Right cardiac atrium (tissue), 5 donors: Measurements from ENCODE around the gene AHRR. TPM values are rescaled to one million over a fixed set of nuclear protein-coding genes. Genes with fewer than 3 reads are reported as not detected.
"Not testable (repeated sequence)": the region's sequence is repeated elsewhere in the genome, so short reads cannot be mapped to it uniquely, and the experiment has no call there.

Source experiments
- ATAC-seq, 2 donors: fragments of 200-7000 bp; cut with Tn5 transposase; one replicate each; pipeline versions ENCODE4 v1.8.0 to v1.9.1; 2020; ENCODE audit warnings: moderate library complexity in 2 of 2, mild to moderate bottlenecking in 1 of 2
- DNase-seq, 3 donors: peaks; one replicate each; pipeline ENCODE4 v3.0.0-alpha.2; 2020
- H3K27ac ChIP-seq: one replicate; pipeline ENCODE4 v1.5.1; 2013; ENCODE audit warnings: mild to moderate bottlenecking, low read length, control low read depth, moderate library complexity
- H3K27me3 ChIP-seq: one replicate; pipeline ENCODE4 v1.6.1; 2013; ENCODE audit not compliant: control insufficient read depth, insufficient read depth
- H3K4me1 ChIP-seq: one replicate; pipeline ENCODE4 v1.6.1; 2013; ENCODE audit warnings: low read length; ENCODE audit not compliant: control insufficient read depth, insufficient read depth
- H3K4me3 ChIP-seq: one replicate; pipeline ENCODE4 v1.5.1; 2013; ENCODE audit warnings: low read length, control low read depth
- H3K9me3 ChIP-seq: one replicate; pipeline ENCODE4 v1.6.1; 2013; ENCODE audit warnings: low read length; ENCODE audit not compliant: control insufficient read depth
- WGBS: extraction: QIAGEN DNeasy Blood & Tissue Kit; methylation state at CpG from one replicate; pipeline ENCODE4 v1.1.7; 2013; 5-methylcytosine and 5-hydroxymethylcytosine counted together
- intact Hi-C, 4 donors: fragments of 100-400 bp; cut with DNase I; formaldehyde crosslinking; loops; one replicate each; pipeline versions ENCODE4 v1.11.0 to v1.14.0; 2022 to 2023
- polyA plus RNA-seq: library from polyadenylated mRNA; stranded (reverse); fragments of 200-250 nt; gene quantifications from one replicate; pipeline ENCODE4 v1.2.3, GENCODE V29; 2013
- total RNA-seq, 4 donors: library from RNA; stranded (reverse); fragmentation: NEBNext Ultra II Directional; extraction: Animal tissue kit (Norgen Biotek cat#: 25700); gene quantifications; one replicate each; pipeline ENCODE4 v1.2.1, GENCODE V29; 2021
- donor health status: healthy with polysubstance abuse.
- donor health status: DM: no; HTN: yes; CAD: no.
- donor health status: DM: no; HTN: no; CAD: no.
- donor health status: DM: no; HTN: yes; CAD: no; lungs with severe emphysema.
- donor health status: DM: yes; HTN: yes; CAD: no.

The AHRR gene
- total and polyA plus RNA-seq, 5 donors = 0.17 to 3.7 (median 0.41) TPM

DNA sequence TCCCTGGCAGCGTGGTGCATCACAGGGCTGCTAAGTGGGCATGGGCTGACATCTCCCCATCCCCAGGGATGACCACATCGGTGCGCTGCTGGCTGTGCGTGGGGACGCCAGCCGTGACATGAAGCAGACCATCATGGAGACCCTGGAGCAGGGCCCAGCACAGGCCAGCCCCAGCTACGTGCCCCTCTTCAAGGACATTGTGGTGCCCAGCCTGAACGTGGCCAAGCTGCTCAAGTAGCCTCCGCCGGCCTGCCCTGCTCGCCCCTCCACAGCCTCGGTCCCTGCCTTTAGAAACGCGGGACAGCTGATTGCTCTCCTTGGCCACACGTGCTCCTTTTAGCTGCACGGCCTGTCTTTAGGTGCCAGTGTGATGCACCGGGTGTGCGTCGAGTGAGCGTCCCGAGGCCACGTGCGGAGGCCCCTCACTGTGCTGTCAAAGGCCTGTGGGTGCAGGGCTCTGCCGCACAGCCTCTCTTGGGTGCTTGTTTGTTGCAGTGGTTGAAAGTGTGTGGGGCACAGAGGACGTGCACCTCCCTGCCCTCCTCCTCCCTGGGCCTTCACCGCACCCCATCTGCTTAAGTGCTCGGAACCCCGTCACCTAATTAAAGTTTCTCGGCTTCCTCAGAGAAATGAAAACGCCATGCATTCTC lies 145.3 kb downstream of the AHRR start:
- Histone ChIP-seq H3K27ac (no peak overlapping the region), H3K4me1 (peaks cover under 1% of the 10 kb centered on the region), H3K9me3 (no peaks in the 10 kb centered on the region), H3K4me3 (no peak overlapping the region), H3K27me3 (no peaks in the 10 kb centered on the region)
- DNase-seq (peak in 2 of 3 donors; percentile 13 to 42), ATAC-seq (no peak)
- 92% methylated on average over 30 of the region's 30 CpGs for WGBS
- intact Hi-C loops = no loop called here

DNA sequence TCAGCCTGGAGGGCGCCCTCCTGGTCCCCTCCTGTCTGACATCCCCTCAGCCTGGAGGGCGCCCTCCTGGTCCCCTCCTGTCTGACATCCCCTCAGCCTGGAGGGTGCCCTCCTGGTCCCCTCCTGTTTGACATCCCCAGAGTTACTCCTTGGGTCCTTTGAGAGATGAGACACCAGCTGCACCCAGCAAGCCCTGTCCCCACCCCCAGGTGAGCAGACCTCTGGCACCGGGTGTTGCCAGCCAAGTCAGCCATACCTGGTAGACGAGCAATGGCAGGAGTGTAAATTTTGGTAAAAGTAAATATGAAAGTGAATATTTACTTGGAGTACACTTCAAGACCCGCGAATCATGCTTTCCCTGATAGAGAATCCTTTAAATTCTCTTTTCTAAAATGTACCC lies 146.9 kb downstream of the AHRR start:
- intact Hi-C loops = no loop called here
- no peak for ATAC-seq
- H3K4me1 ChIP-seq = peaks cover 5% of the 10 kb centered on the region
- H3K9me3 ChIP-seq = no peaks in the 10 kb centered on the region
- no peak overlapping the region for H3K4me3 ChIP-seq
- no peak for DNase-seq
- 92% methylated on average over 5 of the region's 6 CpGs for WGBS
- no peaks in the 10 kb centered on the region for H3K27me3 ChIP-seq
- no peak overlapping the region for H3K27ac ChIP-seq

DNA sequence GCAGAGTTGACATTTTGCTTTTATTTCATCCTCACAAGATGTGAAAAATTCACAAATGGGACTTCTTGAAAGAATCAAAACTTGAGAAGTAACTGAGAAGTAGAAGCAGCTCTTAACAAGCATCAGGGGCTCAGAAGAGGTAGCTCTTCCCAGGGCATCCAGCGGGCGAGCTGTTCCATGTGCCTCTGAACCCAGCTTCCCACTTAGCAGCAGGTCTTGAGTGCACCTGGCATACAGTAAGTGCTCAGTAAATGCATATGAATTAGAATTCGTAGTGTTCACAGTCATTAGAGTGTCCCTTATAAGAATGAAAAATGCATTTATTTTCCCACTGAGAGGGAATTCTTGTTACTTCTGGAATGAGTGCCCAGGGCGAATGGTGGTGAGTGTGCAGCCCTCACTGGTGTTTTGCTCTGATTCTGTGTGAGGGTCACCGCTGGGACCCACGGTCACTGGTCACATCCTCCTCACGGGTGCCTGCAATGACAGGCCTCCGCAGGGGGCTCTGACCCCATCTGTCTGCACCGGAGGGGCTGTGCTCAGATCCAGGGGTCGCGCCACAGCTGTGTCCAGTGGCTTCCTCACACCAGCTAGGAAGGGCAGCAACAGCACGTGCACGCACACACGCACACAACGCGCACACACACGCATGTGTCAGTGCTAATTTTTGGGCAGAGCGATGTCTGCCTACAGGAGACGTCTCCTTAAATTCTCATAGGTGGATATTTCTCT lies 148.4 kb downstream of the AHRR start:
- Histone ChIP-seq H3K4me3 (no peak overlapping the region), H3K27ac (no peak overlapping the region), H3K4me1 (peaks cover 5% of the 10 kb centered on the region), H3K27me3 (no peaks in the 10 kb centered on the region), H3K9me3 (no peaks in the 10 kb centered on the region)
- ATAC-seq (no peak), DNase-seq (peak; percentile 13 to 58 (median 42))
- 90% methylated on average over 19 of the region's 19 CpGs for WGBS
- intact Hi-C loops = no loop called here

DNA sequence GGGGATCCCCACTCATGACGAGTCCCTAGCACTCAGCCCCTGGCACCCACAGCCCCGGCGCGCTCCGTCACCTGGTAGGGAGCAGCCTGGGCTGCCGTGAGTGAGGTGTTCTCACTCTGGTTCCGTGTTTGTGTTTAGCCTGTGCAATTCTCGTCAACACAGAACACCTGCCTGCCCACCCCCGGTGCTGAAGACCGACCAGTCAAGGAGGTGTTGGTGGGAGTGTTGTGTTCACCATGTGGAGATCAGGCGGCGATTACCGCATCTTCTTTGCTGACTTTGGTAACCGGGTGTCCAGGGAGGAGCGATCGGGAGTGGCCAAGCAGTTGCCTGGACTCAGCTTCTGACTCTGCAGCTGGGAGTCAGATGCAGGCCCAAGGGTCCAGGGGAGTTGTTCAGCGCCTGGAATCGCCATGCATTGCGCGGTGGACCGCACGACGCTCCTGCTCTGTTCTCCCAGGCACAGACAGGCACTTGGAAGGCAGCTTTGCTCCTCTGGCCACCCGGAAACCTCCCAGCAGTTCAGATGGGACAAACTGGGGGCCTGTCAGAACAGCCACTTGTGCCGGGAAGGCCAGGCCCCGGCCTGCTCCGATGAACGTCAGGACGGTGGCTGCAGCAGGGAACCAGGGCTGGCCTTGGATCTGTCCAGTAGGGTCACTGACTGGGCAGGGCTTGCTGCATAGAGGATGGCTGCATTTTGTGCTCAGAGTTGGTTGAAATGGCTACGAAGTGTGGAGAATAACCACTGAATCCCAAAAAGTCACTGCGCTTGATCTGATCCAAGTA lies 149.6 kb downstream of the AHRR start:
- intact Hi-C loops = no loop called here
- Histone ChIP-seq H3K4me3 (no peak overlapping the region), H3K9me3 (no peaks in the 10 kb centered on the region), H3K27ac (peak overlapping the region; percentile 9), H3K4me1 (peaks cover 5% of the 10 kb centered on the region), H3K27me3 (no peaks in the 10 kb centered on the region)
- ATAC-seq (no peak), DNase-seq (peak; percentile 5 to 57 (median 48))
- 93% methylated on average over 31 of the region's 31 CpGs for WGBS

DNA sequence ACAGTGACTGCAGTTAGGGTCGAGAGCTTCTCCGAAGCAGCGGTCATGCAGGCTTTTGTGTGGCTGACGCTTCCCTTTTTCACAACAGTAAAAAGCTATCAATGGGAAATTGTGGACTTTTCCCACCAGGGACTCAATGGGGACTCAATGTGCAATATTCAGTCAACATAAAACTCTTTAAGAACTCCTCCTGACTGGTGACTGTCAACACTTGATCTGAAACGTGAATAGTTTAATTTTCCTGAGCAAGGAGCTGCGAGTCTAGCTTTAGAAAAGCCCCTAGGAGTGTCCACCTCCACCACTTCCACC lies 150.2 kb downstream of the AHRR start:
- no peak for ATAC-seq
- intact Hi-C loops = no loop called here
- no peak overlapping the region for H3K27ac ChIP-seq

DNA sequence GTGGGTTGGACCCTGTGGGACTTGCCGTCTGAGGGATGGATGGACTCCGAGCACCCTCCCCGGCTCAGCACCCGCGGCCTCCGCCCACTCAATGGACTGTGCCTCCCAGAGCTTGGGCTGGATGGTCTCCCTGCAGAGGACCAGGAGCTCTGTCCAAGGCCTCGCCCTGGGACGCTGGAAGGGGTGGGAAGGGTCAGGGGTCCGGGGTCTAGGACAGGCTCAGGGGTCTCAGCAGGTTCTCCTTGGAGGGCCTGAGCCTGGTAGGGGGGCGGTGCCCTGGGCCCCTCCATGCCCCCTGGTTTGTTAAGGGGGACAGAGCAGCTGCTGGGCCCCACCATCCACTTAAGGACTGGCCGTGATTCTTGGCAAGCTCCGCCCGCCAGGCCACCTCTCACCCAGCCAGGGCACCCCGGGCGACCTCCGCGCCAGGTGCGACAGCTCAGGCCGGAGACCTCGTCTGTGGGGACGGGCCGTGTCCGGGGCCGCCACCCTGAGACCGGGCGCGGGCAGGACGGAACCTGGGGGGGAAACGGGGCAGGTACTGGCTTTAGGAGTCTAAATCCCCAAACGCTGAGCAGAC lies 150.7 kb downstream of the AHRR start:
- peak; percentile 43 to 76 (median 74) for DNase-seq
- H3K9me3 ChIP-seq = no peaks in the 10 kb centered on the region
- H3K4me3 ChIP-seq = peak overlapping the region; percentile 53
- intact Hi-C loops = no loop called here
- ATAC-seq = peak; percentile 9 to 46
- H3K4me1 ChIP-seq = peaks cover 5% of the 10 kb centered on the region
- no peaks in the 10 kb centered on the region for H3K27me3 ChIP-seq
- WGBS = 17% methylated on average over 30 of the region's 30 CpGs
- H3K27ac ChIP-seq = no peak overlapping the region

More for the DNA sequence above, 150.2 kb downstream of the AHRR start:
- 81% methylated on average over 6 of the region's 6 CpGs for WGBS
- DNase-seq = no peak
- Histone ChIP-seq H3K4me3 (no peak overlapping the region), H3K27me3 (no peaks in the 10 kb centered on the region), H3K4me1 (peaks cover 5% of the 10 kb centered on the region), H3K9me3 (no peaks in the 10 kb centered on the region)

DNA sequence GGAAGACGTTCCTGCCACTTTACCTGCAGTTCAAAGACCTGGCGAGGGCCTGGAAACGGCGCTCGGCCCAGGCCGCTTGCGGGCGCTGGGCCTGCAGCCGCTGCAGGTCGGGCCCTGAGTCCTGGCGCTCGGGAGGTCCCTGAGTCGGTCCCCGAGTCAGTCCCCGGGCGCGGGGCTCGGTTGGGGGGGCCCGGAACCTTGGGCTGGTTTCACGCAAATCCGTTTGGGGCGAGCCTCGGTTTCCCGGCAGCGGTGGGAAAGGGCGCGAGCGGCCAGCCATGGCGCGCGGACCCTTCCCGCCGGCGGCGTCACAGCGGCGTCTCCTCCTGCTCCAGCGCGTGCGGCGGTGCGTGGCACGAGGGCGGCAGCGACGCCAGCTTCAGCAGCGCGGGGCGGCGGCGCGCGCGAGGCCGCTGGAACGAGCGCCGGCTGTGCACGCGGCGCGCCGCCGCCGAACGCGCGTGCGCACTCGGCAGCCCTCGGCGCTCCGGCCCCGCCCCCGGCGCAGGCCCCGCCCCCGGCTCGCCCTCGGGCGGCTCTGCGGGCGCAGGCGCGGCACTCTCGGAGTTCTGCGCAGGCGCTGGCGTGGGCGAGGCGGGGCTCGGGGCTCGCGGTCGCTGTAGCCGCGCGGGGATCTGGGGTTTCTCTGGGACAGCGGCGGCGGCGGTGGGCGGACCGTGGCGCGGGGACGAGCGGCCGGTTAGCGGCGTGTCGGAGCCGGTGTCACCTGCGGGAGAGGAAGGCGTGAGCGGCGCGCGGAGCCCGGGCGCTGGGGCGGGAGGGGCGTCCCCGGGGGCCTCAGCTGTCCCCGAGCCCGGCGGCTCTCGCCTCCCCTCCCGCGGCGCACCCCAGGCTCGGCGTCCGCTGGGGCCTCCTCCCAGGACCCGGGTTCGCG lies 151.4 kb downstream of the AHRR start:
- no peaks in the 10 kb centered on the region for H3K27me3 ChIP-seq
- peaks cover 5% of the 10 kb centered on the region for H3K4me1 ChIP-seq
- WGBS = under 1% methylated on average over 137 of the region's 137 CpGs
- H3K4me3 ChIP-seq = peak overlapping the region; percentile 73
- intact Hi-C loops = no loop called here
- peak; percentile 90 to 97 (median 96) for DNase-seq
- H3K9me3 ChIP-seq = no peaks in the 10 kb centered on the region
- peak; percentile 82 to 87 for ATAC-seq
- no peak overlapping the region for H3K27ac ChIP-seq

DNA sequence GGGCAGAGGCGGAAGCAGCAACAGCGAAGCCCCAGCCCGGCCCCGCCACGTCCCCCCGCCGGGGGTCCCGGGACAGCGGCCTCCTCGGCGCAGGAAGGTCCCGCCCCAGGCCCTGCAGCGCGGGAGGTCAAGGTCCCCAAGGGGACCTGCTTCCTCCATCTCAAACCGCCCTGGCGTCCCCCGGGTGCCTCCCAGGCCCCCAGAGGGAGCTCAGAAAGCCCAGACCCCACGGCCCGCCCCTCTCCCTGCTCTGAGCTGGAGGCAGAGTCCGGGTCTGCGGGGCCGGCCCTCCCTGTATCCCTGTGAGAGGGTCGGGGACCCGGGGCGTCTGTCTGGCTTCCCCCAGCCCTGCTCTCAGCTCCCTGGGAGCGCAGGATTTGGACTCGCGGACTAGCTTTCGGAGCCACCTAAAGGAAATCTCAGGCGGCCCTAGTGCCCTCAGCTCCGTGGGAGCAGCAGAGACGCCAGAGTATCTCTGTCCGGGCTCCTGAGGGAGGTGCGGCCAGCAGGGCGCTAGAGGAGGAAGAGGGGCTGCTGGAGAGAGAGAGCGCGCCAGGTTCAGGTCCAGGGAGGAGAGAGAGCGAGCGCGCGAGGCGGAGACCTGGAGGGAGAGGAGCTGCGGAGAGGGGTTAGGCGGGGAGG lies 152.2 kb downstream of the AHRR start:
- intact Hi-C loops = no loop called here
- Histone ChIP-seq H3K27me3 (no peaks in the 10 kb centered on the region), H3K9me3 (no peaks in the 10 kb centered on the region), H3K4me3 (peak overlapping the region; percentile 73), H3K27ac (no peak overlapping the region), H3K4me1 (peaks cover 5% of the 10 kb centered on the region)
- DNase-seq (peak; percentile 28 to 77 (median 75)), ATAC-seq (peak; percentile 5 to 17)
- under 1% methylated on average over 44 of the region's 44 CpGs for WGBS

DNA sequence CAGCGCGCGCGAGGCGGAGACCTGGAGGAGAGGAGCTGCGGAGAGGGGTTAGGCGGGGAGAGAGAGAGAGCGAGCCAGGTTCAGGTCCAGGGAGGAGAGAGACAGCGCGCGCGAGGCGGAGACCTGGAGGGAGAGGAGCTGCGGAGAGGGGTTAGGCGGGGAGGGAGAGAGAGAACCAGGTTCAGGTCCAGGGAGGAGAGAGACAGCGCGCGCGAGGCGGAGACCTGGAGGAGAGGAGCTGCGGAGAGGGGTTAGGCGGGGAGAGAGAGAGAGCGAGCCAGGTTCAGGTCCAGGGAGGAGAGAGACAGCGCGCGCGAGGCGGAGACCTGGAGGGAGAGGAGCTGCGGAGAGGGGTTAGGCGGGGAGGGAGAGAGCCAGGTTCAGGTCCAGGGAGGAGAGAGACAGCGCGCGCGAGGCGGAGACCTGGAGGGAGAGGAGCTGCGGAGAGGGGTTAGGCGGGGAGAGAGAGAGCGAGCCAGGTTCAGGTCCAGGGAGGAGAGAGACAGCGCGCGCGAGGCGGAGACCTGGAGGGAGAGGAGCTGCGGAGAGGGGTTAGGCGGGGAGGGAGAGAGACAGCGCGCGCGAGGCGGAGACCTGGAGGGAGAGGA lies 152.8 kb downstream of the AHRR start:
- ATAC-seq, H3K9me3 ChIP-seq, H3K4me3 ChIP-seq, intact Hi-C loops, H3K27me3 ChIP-seq, H3K27ac ChIP-seq, H3K4me1 ChIP-seq: not testable (repeated sequence)
- WGBS = under 1% methylated on average over 10 of the region's 50 CpGs
- peak in 1 of 3 donors; percentile 4 for DNase-seq
